ENCODE measurements around the gene PHYKPL.

GRCh38 chr5:178271231-178271630 is 38.6 kb upstream of the PHYKPL start:
- TF ChIP-seq SIN3A (IDR thresholded peaks at IDR 0.05; ENCODE audit: borderline replicate concordance, insufficient read depth, low read length), result no peak
- TF ChIP-seq, protein P1, sequence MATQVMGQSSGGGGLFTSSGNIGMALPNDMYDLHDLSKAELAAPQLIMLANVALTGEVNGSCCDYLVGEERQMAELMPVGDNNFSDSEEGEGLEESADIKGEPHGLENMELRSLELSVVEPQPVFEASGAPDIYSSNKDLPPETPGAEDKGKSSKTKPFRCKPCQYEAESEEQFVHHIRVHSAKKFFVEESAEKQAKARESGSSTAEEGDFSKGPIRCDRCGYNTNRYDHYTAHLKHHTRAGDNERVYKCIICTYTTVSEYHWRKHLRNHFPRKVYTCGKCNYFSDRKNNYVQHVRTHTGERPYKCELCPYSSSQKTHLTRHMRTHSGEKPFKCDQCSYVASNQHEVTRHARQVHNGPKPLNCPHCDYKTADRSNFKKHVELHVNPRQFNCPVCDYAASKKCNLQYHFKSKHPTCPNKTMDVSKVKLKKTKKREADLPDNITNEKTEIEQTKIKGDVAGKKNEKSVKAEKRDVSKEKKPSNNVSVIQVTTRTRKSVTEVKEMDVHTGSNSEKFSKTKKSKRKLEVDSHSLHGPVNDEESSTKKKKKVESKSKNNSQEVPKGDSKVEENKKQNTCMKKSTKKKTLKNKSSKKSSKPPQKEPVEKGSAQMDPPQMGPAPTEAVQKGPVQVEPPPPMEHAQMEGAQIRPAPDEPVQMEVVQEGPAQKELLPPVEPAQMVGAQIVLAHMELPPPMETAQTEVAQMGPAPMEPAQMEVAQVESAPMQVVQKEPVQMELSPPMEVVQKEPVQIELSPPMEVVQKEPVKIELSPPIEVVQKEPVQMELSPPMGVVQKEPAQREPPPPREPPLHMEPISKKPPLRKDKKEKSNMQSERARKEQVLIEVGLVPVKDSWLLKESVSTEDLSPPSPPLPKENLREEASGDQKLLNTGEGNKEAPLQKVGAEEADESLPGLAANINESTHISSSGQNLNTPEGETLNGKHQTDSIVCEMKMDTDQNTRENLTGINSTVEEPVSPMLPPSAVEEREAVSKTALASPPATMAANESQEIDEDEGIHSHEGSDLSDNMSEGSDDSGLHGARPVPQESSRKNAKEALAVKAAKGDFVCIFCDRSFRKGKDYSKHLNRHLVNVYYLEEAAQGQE (IDR thresholded peaks at IDR 0.05; ENCODE audit: insufficient read depth in 1 of 2, low read depth in 2 of 2, low read length in 2 of 2), result no peak
- TF ChIP-seq POLR2AphosphoS5 (IDR thresholded peaks at IDR 0.05; ENCODE audit: low read depth, low read length), result no peak
- no peak for TF ChIP-seq TAF1 (IDR thresholded peaks at IDR 0.05; ENCODE audit: borderline replicate concordance, insufficient read depth, low read length)

Data from PFSK-1 (cell line).